HepG2 (cell line): ENCODE measurements around the gene ACTN3. TPM values are rescaled to one million over a fixed set of nuclear protein-coding genes. Genes with fewer than 3 reads are reported as not detected.

Experiments used
- AGO2 ChIP-seq: fragments of 200-400 bp; formaldehyde crosslinking; optimal IDR thresholded peaks from 2 replicates; pipeline ENCODE3; 2017; ENCODE audit warnings: mild to moderate bottlenecking, low read depth, low read length, moderate library complexity
- EHMT2 ChIP-seq: fragments of 200-600 bp; sonication (generic); IDR thresholded peaks from 2 replicates; pipeline ENCODE4 v1.7.0; 2017; ENCODE audit warnings: antibody characterized with exemption, low read depth, low read length, borderline replicate concordance
- PAF1 ChIP-seq: IDR thresholded peaks from 2 replicates; pipeline ENCODE4 v1.6.1; 2016; ENCODE audit warnings: missing genetic modification reagents, missing compliant biosample characterization
- RBFOX2 ChIP-seq: fragments of 200-400 bp; formaldehyde crosslinking; IDR thresholded peaks from 2 replicates; pipeline ENCODE4 v1.6.1; 2017; ENCODE audit warnings: low read depth, mild to moderate bottlenecking, low read length
- REXO4 ChIP-seq: sonication (generic); formaldehyde crosslinking; IDR thresholded peaks from 2 replicates; pipeline ENCODE4 v1.8.0; 2022; ENCODE audit warnings: missing genetic modification reagents, mild to moderate bottlenecking, borderline replicate concordance
- SALL2 ChIP-seq: sonication (generic); formaldehyde crosslinking; IDR thresholded peaks from 2 replicates; pipeline ENCODE4 v1.8.1; 2023; ENCODE audit warnings: mild to moderate bottlenecking, missing genetic modification reagents, inconsistent platforms
- SNRNP70 ChIP-seq: fragments of 200-400 bp; formaldehyde crosslinking; IDR thresholded peaks from 2 replicates; pipeline ENCODE4 v1.6.1; 2017; ENCODE audit warnings: mild to moderate bottlenecking, low read depth, low read length, moderate library complexity
- U2AF2 ChIP-seq: fragments of 200-400 bp; formaldehyde crosslinking; IDR thresholded peaks from 2 replicates; pipeline ENCODE4 v1.6.1; 2017; ENCODE audit warnings: low read depth, mild to moderate bottlenecking, low read length
- YY1 ChIP-seq: IDR thresholded peaks from 2 replicates; pipeline ENCODE4 v1.6.1; 2011; ENCODE audit warnings: low read length, low read depth, moderate library complexity, mild to moderate bottlenecking; ENCODE audit not compliant: insufficient read depth, insufficient replicate concordance
- ZNF431 ChIP-seq: sonication (generic); formaldehyde crosslinking; IDR thresholded peaks from 2 replicates; pipeline ENCODE4 v1.9.0; 2022; ENCODE audit warnings: missing genetic modification reagents, low read depth, mild to moderate bottlenecking, borderline replicate concordance
- ZNF451 ChIP-seq: sonication (generic); formaldehyde crosslinking; IDR thresholded peaks from 2 replicates; pipeline ENCODE4 v1.5.0; 2020; ENCODE audit warnings: mild to moderate bottlenecking, missing genetic modification reagents
- ZNF678 ChIP-seq: sonication (generic); formaldehyde crosslinking; IDR thresholded peaks from 2 replicates; pipeline ENCODE4 v1.4.0; 2020; ENCODE audit warnings: mild to moderate bottlenecking, missing genetic modification reagents
- ZNF75D ChIP-seq: sonication (generic); formaldehyde crosslinking; IDR thresholded peaks from 2 replicates; pipeline ENCODE4 v1.8.1; 2023; ENCODE audit warnings: missing genetic modification reagents, mild to moderate bottlenecking, borderline replicate concordance
- polyA plus RNA-seq, 8 experiments: library from polyadenylated mRNA; depleted of rRNA in 3 of 8; stranded (reverse) in 7 of 8; unstranded in 1 of 8; fragments of >200 nt; fragmentation: Illumina TruSeq in 4 of 8; extraction: Trizol in 4 of 8; gene quantifications; 2 replicates each; pipeline versions ENCODE4 v1.2.1 to v1.2.3, GENCODE V29; 2011 to 2016; ENCODE audit warnings: low read depth in 4 of 8, missing spikeins in 1 of 8, mixed read lengths in 1 of 8; ENCODE audit not compliant: insufficient read depth in 1 of 8
- total RNA-seq, 5 experiments: library from RNA; depleted of rRNA; stranded (reverse); fragments of >200 nt; fragmentation: Illumina TruSeq; extraction: Trizol; gene quantifications; 2 replicates each; pipeline ENCODE4 v1.2.3, GENCODE V29; 2016; ENCODE audit warnings: low read depth in 1 of 5
- TF ChIP-seq, protein P1 (sequence below): sonication (generic); formaldehyde crosslinking; IDR thresholded peaks from 2 replicates; pipeline ENCODE4 v1.5.0; 2020; ENCODE audit warnings: missing genetic modification reagents
- TF ChIP-seq, protein P2 (sequence below): sonication (generic); formaldehyde crosslinking; IDR thresholded peaks from 2 replicates; pipeline ENCODE4 v1.5.0; 2020; ENCODE audit warnings: mild to moderate bottlenecking, missing genetic modification reagents
- TF ChIP-seq, protein P3 (sequence below): IDR thresholded peaks from 2 replicates; pipeline ENCODE4 v1.6.1; 2016; ENCODE audit warnings: low read depth, missing genetic modification reagents, missing compliant biosample characterization
- TF ChIP-seq, protein P4 (sequence below): sonication (generic); formaldehyde crosslinking; IDR thresholded peaks from 2 replicates; pipeline ENCODE4 v1.4.0; 2020; ENCODE audit warnings: missing genetic modification reagents, low read depth, mild to moderate bottlenecking, borderline replicate concordance
- TF ChIP-seq, protein P5 (sequence below): sonication (generic); formaldehyde crosslinking; IDR thresholded peaks from 2 replicates; pipeline ENCODE4 v1.8.0; 2023; ENCODE audit warnings: mild to moderate bottlenecking, missing genetic modification reagents

Gene ACTN3
- total and polyA plus RNA-seq, 2 of the 13 experiments (the other 11 are each of a cell fraction or from before 2014, with no cell fraction given): 0.04 to 0.09 TPM

DNA sequence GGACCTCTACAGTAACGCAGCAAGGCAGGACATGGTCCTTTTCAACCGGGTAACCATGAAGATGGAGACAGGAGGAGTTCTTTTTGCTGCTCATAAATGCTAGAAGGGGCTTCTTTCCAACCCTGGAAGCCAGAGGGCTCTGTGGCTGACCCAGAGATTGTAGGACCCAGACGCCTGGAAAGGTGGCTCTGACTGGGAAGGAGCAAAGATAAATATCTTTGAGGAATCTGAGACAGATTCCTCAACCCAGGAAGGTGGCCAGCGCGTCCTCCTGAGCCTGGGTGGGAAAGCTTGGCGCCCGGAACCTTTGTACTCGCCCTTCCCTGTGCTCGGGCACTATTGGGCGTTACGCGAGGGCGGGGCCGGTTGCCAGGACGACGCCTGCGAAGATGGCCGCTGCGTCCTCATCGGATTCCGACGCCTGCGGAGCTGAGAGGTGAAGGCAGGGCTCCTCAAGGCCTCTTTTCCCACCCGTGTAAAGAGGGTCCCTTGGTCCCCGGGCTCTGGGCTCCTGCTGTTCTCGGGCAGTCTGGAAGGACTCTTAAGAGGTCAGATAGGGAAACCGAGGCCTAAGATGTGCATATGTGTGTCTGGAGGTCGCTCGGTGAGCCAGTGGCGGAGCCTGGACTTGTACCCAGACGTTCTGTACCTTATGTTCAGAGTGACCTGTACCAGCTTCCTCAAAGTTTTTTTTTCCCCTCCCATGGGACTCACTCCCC, 36.3 kb upstream of the ACTN3 start, which contains the start of gene BBS1 (continued):
- TF ChIP-seq SALL2 (CRISPR knock-in tag): no peak; the same call in 1 of the 2 replicates
- TF ChIP-seq PAF1 (CRISPR knock-in tag): no peak
- TF ChIP-seq ZNF431 (CRISPR knock-in tag): peak; percentile 33; the same call in 1 of the 2 replicates
- TF ChIP-seq ZNF451 (CRISPR knock-in tag): peak; percentile 62; the same call in 1 of the 2 replicates
- no peak for TF ChIP-seq ZNF678 (CRISPR knock-in tag)
- TF ChIP-seq AGO2: peak; percentile 64
- TF ChIP-seq, protein P1, sequence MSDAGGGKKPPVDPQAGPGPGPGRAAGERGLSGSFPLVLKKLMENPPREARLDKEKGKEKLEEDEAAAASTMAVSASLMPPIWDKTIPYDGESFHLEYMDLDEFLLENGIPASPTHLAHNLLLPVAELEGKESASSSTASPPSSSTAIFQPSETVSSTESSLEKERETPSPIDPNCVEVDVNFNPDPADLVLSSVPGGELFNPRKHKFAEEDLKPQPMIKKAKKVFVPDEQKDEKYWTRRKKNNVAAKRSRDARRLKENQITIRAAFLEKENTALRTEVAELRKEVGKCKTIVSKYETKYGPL (CRISPR knock-in tag): 0 out of 2 replicates have a peak, but pooled peaks have one; percentile 25
- TF ChIP-seq ZNF75D: no peak
- peak; percentile 98 for TF ChIP-seq U2AF2
- TF ChIP-seq SNRNP70: no peak
- no peak for TF ChIP-seq REXO4 (CRISPR knock-in tag)
- TF ChIP-seq, protein P2, sequence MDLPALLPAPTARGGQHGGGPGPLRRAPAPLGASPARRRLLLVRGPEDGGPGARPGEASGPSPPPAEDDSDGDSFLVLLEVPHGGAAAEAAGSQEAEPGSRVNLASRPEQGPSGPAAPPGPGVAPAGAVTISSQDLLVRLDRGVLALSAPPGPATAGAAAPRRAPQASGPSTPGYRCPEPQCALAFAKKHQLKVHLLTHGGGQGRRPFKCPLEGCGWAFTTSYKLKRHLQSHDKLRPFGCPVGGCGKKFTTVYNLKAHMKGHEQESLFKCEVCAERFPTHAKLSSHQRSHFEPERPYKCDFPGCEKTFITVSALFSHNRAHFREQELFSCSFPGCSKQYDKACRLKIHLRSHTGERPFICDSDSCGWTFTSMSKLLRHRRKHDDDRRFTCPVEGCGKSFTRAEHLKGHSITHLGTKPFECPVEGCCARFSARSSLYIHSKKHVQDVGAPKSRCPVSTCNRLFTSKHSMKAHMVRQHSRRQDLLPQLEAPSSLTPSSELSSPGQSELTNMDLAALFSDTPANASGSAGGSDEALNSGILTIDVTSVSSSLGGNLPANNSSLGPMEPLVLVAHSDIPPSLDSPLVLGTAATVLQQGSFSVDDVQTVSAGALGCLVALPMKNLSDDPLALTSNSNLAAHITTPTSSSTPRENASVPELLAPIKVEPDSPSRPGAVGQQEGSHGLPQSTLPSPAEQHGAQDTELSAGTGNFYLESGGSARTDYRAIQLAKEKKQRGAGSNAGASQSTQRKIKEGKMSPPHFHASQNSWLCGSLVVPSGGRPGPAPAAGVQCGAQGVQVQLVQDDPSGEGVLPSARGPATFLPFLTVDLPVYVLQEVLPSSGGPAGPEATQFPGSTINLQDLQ (CRISPR knock-in tag): no peak
- TF ChIP-seq, protein P3, sequence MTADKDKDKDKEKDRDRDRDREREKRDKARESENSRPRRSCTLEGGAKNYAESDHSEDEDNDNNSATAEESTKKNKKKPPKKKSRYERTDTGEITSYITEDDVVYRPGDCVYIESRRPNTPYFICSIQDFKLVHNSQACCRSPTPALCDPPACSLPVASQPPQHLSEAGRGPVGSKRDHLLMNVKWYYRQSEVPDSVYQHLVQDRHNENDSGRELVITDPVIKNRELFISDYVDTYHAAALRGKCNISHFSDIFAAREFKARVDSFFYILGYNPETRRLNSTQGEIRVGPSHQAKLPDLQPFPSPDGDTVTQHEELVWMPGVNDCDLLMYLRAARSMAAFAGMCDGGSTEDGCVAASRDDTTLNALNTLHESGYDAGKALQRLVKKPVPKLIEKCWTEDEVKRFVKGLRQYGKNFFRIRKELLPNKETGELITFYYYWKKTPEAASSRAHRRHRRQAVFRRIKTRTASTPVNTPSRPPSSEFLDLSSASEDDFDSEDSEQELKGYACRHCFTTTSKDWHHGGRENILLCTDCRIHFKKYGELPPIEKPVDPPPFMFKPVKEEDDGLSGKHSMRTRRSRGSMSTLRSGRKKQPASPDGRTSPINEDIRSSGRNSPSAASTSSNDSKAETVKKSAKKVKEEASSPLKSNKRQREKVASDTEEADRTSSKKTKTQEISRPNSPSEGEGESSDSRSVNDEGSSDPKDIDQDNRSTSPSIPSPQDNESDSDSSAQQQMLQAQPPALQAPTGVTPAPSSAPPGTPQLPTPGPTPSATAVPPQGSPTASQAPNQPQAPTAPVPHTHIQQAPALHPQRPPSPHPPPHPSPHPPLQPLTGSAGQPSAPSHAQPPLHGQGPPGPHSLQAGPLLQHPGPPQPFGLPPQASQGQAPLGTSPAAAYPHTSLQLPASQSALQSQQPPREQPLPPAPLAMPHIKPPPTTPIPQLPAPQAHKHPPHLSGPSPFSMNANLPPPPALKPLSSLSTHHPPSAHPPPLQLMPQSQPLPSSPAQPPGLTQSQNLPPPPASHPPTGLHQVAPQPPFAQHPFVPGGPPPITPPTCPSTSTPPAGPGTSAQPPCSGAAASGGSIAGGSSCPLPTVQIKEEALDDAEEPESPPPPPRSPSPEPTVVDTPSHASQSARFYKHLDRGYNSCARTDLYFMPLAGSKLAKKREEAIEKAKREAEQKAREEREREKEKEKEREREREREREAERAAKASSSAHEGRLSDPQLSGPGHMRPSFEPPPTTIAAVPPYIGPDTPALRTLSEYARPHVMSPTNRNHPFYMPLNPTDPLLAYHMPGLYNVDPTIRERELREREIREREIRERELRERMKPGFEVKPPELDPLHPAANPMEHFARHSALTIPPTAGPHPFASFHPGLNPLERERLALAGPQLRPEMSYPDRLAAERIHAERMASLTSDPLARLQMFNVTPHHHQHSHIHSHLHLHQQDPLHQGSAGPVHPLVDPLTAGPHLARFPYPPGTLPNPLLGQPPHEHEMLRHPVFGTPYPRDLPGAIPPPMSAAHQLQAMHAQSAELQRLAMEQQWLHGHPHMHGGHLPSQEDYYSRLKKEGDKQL (CRISPR knock-in tag): no peak
- TF ChIP-seq, protein P4, sequence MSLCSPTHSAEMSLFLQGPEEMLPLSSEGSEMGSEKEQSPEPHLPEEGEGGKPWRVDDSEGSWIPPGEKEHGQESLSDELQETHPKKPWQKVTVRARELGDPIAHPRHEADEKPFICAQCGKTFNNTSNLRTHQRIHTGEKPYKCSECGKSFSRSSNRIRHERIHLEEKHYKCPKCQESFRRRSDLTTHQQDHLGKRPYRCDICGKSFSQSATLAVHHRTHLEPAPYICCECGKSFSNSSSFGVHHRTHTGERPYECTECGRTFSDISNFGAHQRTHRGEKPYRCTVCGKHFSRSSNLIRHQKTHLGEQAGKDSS (CRISPR knock-in tag): peak; percentile 49; the same call in 1 of the 2 replicates
- TF ChIP-seq, protein P5, sequence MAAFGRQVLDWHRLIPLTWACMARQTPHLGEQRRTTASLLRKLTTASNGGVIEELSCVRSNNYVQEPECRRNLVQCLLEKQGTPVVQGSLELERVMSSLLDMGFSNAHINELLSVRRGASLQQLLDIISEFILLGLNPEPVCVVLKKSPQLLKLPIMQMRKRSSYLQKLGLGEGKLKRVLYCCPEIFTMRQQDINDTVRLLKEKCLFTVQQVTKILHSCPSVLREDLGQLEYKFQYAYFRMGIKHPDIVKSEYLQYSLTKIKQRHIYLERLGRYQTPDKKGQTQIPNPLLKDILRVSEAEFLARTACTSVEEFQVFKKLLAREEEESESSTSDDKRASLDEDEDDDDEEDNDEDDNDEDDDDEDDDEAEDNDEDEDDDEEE (CRISPR knock-in tag): 0 out of 2 replicates have a peak, but pooled peaks have one; percentile 38
- TF ChIP-seq EHMT2: no peak
- peak; percentile 80 for TF ChIP-seq RBFOX2
- peak; percentile 97 for TF ChIP-seq YY1
